ENCODE results near the gene NR5A1.

The NR5A1 gene

DNA sequence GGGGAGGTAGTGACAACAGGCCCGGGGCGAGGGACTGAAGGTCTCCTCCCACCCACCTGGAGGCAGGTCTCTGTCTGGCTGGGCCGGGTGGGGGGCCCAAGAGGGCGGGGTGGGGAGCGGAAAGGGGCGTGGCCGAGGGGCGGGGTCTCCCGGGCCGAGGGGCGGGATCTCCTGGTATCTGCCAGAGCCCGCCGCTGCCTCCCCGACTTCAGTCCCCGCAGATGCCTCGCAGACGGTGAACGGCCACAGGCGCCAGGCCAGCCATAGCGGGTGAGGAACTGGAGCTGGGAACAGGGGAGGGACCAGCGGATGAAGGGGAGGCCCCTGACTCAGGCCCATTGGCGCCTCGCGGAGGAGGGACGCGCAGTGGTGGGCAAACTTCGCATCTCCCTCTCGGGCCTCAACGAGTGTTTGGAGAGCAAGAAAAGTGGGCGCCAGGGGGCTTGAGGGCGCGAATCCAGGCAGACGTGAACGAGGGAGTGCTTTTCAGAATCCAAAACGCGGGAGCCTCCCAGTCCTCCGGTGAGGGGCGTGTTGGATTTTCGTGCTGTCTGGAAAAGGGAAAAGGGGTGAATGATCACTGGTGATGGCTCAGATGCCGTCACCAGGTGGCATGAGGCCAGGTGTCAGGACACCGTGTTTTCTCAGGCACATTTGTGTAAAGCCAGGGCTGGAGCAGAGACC lies 56.8 kb downstream of the NR5A1 start, which contains the start of gene ADGRD2:
TSS of gene ADGRD2 (plus strand) at position 211 of the 684 bp plus-strand sequence. CDS start 1,216 bp downstream, outside the sequence.
- Histone ChIP-seq H3K4me2 (ENCODE audit: low read length) (peak within 1 kb of the TSS; percentile 63), H2BK5ac (ENCODE audit: low read length) (no peak within 1 kb of the TSS), H4K8ac (ENCODE audit: low read depth, low read length) (no peak within 1 kb of the TSS), H4K5ac (ENCODE audit: low read length) (no peak within 1 kb of the TSS), H3K4ac (ENCODE audit: low read depth, low read length) (no peak within 1 kb of the TSS), H3K79me1 (ENCODE audit: low read length) (no peaks in the 10 kb centered on the region), H3K36me3 (ENCODE audit: control insufficient read depth, insufficient read depth, low read length) (no peaks in the 10 kb centered on the region), H3K4me3 (ENCODE audit: low read length) (no peak within 1 kb of the TSS), H3K56ac (ENCODE audit: low read length) (peak within 1 kb of the TSS; percentile 72), H3K18ac (ENCODE audit: low read length) (no peak within 1 kb of the TSS), H2AK5ac (ENCODE audit: low read length) (no peak within 1 kb of the TSS), H3K79me2 (ENCODE audit: control insufficient read depth, insufficient read depth, low read length) (no peaks in the 10 kb centered on the region), H2BK15ac (replicated peaks; ENCODE audit: low read depth) (no peak within 1 kb of the TSS), H3K27me3 (ENCODE audit: insufficient read depth, low read length, poor library complexity) (no peaks in the 10 kb centered on the region), H3K23ac (ENCODE audit: low read length) (peak within 1 kb of the TSS; percentile 25), H2BK120ac (ENCODE audit: low read depth, low read length) (no peak within 1 kb of the TSS), H3K4me1 (ENCODE audit: control insufficient read depth, low read depth, low read length) (peaks cover 4% of the 10 kb centered on the region), H3K27ac (ENCODE audit: low read depth, low read length) (no peak within 1 kb of the TSS), H3K9ac (ENCODE audit: low read length) (peak within 1 kb of the TSS; percentile 31)
- peak; percentile 90 for DNase-seq
- no CpG with 5 or more reads among the region's 41 CpGs for WGBS (ENCODE audit: extremely low coverage, insufficient coverage, low lambda C conversion rate)

DNA sequence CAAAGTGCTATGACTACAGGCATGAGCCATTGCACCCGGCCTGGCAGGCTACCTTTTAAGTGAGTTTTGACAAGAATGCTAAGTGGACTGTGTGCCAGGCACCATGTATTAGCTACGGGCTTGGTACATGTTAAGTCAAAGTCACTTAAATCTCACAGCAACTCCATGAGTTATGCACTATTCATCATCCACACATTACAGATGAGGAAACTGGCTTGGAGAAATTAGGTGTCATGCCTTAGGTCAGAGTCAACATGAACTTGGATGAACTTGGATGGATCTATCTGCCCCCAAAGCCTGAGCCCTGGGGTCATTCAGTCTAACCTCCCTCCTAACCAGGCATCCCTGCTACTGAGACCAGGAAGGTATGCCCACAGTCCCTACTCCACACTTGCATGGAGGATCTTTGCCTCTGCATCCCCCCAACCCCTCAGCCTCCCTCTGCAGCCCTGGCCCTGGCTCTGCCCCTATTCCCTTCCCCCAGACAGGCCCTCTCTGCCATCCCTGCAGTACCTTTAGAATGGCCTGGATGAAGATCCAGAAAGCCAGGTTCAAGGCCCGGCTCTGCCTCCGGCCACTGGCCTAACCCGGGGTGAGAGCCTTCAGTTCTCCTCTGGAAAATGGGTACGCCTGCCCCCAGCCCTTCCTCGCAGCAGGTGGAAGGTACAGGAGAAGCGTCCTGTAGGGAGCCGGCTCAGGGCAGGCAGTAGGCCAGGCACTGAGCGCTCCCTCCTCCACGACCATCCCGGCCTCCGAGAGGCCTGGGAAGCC lies 57.6 kb downstream of the NR5A1 start:
- H2BK120ac ChIP-seq (ENCODE audit: low read depth, low read length), result no peak overlapping the region
- H4K5ac ChIP-seq (ENCODE audit: low read length), result no peak overlapping the region
- no peak overlapping the region for H3K56ac ChIP-seq (ENCODE audit: low read length)
- H3K9ac ChIP-seq (ENCODE audit: low read length), result no peak overlapping the region
- H3K4me2 ChIP-seq (ENCODE audit: low read length), result no peak overlapping the region
- no peak overlapping the region for H3K4me3 ChIP-seq (ENCODE audit: low read length)
- H3K27ac ChIP-seq (ENCODE audit: low read depth, low read length), result no peak overlapping the region
- no peak overlapping the region for H3K4ac ChIP-seq (ENCODE audit: low read depth, low read length)
- no peaks in the 10 kb centered on the region for H3K36me3 ChIP-seq (ENCODE audit: control insufficient read depth, insufficient read depth, low read length)
- no peak for DNase-seq
- no CpG with 5 or more reads among the region's 13 CpGs for WGBS (ENCODE audit: extremely low coverage, insufficient coverage, low lambda C conversion rate)
- H3K4me1 ChIP-seq (ENCODE audit: control insufficient read depth, low read depth, low read length), result peaks cover 4% of the 10 kb centered on the region
- no peak overlapping the region for H4K8ac ChIP-seq (ENCODE audit: low read depth, low read length)
- no peak overlapping the region for H2BK5ac ChIP-seq (ENCODE audit: low read length)
- H3K23ac ChIP-seq (ENCODE audit: low read length), result no peak overlapping the region
- H2BK15ac ChIP-seq (replicated peaks; ENCODE audit: low read depth), result no peak overlapping the region
- no peak overlapping the region for H3K18ac ChIP-seq (ENCODE audit: low read length)
- no peaks in the 10 kb centered on the region for H3K27me3 ChIP-seq (ENCODE audit: insufficient read depth, low read length, poor library complexity)
- no peaks in the 10 kb centered on the region for H3K79me1 ChIP-seq (ENCODE audit: low read length)
- no peaks in the 10 kb centered on the region for H3K79me2 ChIP-seq (ENCODE audit: control insufficient read depth, insufficient read depth, low read length)
- H2AK5ac ChIP-seq (ENCODE audit: low read length), result no peak overlapping the region

DNA sequence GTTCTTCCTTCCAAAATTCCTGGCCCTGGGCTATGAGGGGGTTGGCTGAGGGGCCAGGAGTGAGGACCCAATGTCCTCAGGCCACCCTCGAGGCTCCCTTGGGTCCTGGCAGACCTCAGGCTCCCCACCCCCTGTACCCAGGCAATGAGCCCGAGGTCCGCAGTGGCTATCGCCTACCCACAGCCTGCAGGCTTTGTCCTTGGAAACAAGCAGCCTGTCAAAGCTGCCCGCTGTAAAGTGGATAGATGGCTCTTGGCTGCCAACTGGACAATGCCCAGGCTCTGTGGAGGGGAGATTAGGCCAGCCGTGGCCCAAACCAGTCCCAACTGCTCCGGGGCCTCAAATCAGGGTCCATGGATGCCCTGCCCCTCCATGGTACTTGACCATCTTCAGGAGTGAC lies 59.2 kb downstream of the NR5A1 start:
- Histone ChIP-seq H3K4me1 (ENCODE audit: control insufficient read depth, low read depth, low read length) (peaks cover 4% of the 10 kb centered on the region), H4K5ac (ENCODE audit: low read length) (no peak overlapping the region), H3K23ac (ENCODE audit: low read length) (no peak overlapping the region), H3K18ac (ENCODE audit: low read length) (no peak overlapping the region), H3K4ac (ENCODE audit: low read depth, low read length) (no peak overlapping the region), H3K27ac (ENCODE audit: low read depth, low read length) (no peak overlapping the region), H3K9ac (ENCODE audit: low read length) (no peak overlapping the region), H3K27me3 (ENCODE audit: insufficient read depth, low read length, poor library complexity) (no peaks in the 10 kb centered on the region), H3K56ac (ENCODE audit: low read length) (no peak overlapping the region), H2BK120ac (ENCODE audit: low read depth, low read length) (no peak overlapping the region), H3K36me3 (ENCODE audit: control insufficient read depth, insufficient read depth, low read length) (no peaks in the 10 kb centered on the region), H3K4me2 (ENCODE audit: low read length) (no peak overlapping the region), H2BK5ac (ENCODE audit: low read length) (no peak overlapping the region), H3K4me3 (ENCODE audit: low read length) (no peak overlapping the region), H4K8ac (ENCODE audit: low read depth, low read length) (no peak overlapping the region), H3K79me2 (ENCODE audit: control insufficient read depth, insufficient read depth, low read length) (no peaks in the 10 kb centered on the region), H2BK15ac (replicated peaks; ENCODE audit: low read depth) (no peak overlapping the region), H2AK5ac (ENCODE audit: low read length) (no peak overlapping the region), H3K79me1 (ENCODE audit: low read length) (no peaks in the 10 kb centered on the region)
- DNase-seq, result no peak
- WGBS (ENCODE audit: extremely low coverage, insufficient coverage, low lambda C conversion rate), result no CpG with 5 or more reads among the region's 7 CpGs

DNA sequence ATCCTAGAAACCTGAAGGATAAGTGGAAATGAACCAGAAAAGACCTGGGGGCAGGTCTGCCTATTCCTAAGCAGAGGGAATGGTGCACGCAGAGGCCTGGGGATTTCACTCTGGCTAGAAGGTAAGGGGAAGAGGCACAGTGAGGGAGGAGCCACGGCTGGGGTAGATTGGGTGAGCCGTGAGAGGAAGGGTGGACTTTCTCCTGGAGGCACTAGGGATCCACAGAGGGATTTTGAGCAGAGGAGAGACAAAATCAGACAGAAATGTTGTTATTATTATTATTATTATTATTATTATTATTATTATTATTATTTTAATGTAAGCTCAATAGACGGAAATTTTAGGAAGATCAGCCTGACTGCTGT lies 59.9 kb downstream of the NR5A1 start:
- H3K27me3 ChIP-seq (ENCODE audit: insufficient read depth, low read length, poor library complexity), result no peaks in the 10 kb centered on the region
- H3K79me2 ChIP-seq (ENCODE audit: control insufficient read depth, insufficient read depth, low read length), result no peaks in the 10 kb centered on the region
- H3K9ac ChIP-seq (ENCODE audit: low read length), result no peak overlapping the region
- DNase-seq, result no peak
- no peaks in the 10 kb centered on the region for H3K79me1 ChIP-seq (ENCODE audit: low read length)
- no peak overlapping the region for H3K4me2 ChIP-seq (ENCODE audit: low read length)
- WGBS (ENCODE audit: extremely low coverage, insufficient coverage, low lambda C conversion rate), result no CpG with 5 or more reads among the region's 4 CpGs
- no peak overlapping the region for H4K8ac ChIP-seq (ENCODE audit: low read depth, low read length)
- H2BK15ac ChIP-seq (replicated peaks; ENCODE audit: low read depth), result no peak overlapping the region
- H2AK5ac ChIP-seq (ENCODE audit: low read length), result no peak overlapping the region
- H3K27ac ChIP-seq (ENCODE audit: low read depth, low read length), result no peak overlapping the region
- no peak overlapping the region for H3K23ac ChIP-seq (ENCODE audit: low read length)
- H3K18ac ChIP-seq (ENCODE audit: low read length), result no peak overlapping the region
- H3K4me3 ChIP-seq (ENCODE audit: low read length), result no peak overlapping the region
- no peak overlapping the region for H2BK120ac ChIP-seq (ENCODE audit: low read depth, low read length)
- H4K5ac ChIP-seq (ENCODE audit: low read length), result no peak overlapping the region
- H3K36me3 ChIP-seq (ENCODE audit: control insufficient read depth, insufficient read depth, low read length), result no peaks in the 10 kb centered on the region
- no peak overlapping the region for H3K56ac ChIP-seq (ENCODE audit: low read length)
- peaks cover 4% of the 10 kb centered on the region for H3K4me1 ChIP-seq (ENCODE audit: control insufficient read depth, low read depth, low read length)
- H2BK5ac ChIP-seq (ENCODE audit: low read length), result no peak overlapping the region
- no peak overlapping the region for H3K4ac ChIP-seq (ENCODE audit: low read depth, low read length)

DNA sequence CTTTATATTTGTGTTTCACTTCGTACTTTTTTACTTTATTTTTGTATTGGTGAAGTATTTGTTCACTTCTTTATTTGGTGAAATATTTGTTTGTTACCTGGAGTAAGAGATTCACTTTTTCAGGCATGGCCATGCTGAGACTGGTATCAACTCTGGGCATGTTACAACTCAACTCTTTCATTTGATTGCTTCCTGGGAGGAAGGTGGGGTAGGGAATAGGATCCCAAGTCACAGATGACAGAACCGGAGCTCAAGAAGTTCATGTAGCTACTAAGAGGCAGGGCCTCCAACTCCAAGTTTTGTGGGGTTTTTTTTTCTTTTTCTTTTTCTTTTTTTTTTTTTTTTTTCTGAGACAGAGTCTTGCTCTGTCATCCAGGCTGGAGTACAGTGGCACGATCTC lies 63.0 kb downstream of the NR5A1 start:
- no peaks in the 10 kb centered on the region for H3K4me1 ChIP-seq (ENCODE audit: control insufficient read depth, low read depth, low read length)
- no peak overlapping the region for H3K23ac ChIP-seq (ENCODE audit: low read length)
- no peak overlapping the region for H3K4me3 ChIP-seq (ENCODE audit: low read length)
- H3K79me2 ChIP-seq (ENCODE audit: control insufficient read depth, insufficient read depth, low read length), result no peaks in the 10 kb centered on the region
- no peak for DNase-seq
- no CpG with 5 or more reads among the region's 3 CpGs for WGBS (ENCODE audit: extremely low coverage, insufficient coverage, low lambda C conversion rate)
- H3K27ac ChIP-seq (ENCODE audit: low read depth, low read length), result no peak overlapping the region
- no peak overlapping the region for H2BK5ac ChIP-seq (ENCODE audit: low read length)
- H3K36me3 ChIP-seq (ENCODE audit: control insufficient read depth, insufficient read depth, low read length), result no peaks in the 10 kb centered on the region
- H3K27me3 ChIP-seq (ENCODE audit: insufficient read depth, low read length, poor library complexity), result no peaks in the 10 kb centered on the region
- no peak overlapping the region for H3K4ac ChIP-seq (ENCODE audit: low read depth, low read length)
- H2AK5ac ChIP-seq (ENCODE audit: low read length), result no peak overlapping the region
- H4K8ac ChIP-seq (ENCODE audit: low read depth, low read length), result no peak overlapping the region
- H2BK120ac ChIP-seq (ENCODE audit: low read depth, low read length), result no peak overlapping the region
- H3K79me1 ChIP-seq (ENCODE audit: low read length), result no peaks in the 10 kb centered on the region
- H3K18ac ChIP-seq (ENCODE audit: low read length), result no peak overlapping the region
- no peak overlapping the region for H3K56ac ChIP-seq (ENCODE audit: low read length)
- no peak overlapping the region for H4K5ac ChIP-seq (ENCODE audit: low read length)
- H3K4me2 ChIP-seq (ENCODE audit: low read length), result no peak overlapping the region
- no peak overlapping the region for H3K9ac ChIP-seq (ENCODE audit: low read length)
- no peak overlapping the region for H2BK15ac ChIP-seq (replicated peaks; ENCODE audit: low read depth)

Data from mesendoderm (in vitro differentiated cells).